Renal pelvis (tissue), 12 donors: ENCODE measurements around the gene TBC1D16. TPM values are rescaled to one million over a fixed set of nuclear protein-coding genes. Genes with fewer than 3 reads are reported as not detected.

Experiments used
- DNase-seq: peaks from one replicate; pipeline ENCODE4 v3.0.0-alpha.2; 2013
- long read RNA-seq, 16 experiments: transcript quantifications; one replicate each; lab custom pipeline, GENCODE V29; 2026
- polyA plus RNA-seq, 3 donors: library from polyadenylated mRNA; unstranded; fragments of 120-200 nt; gene quantifications; one replicate each; pipeline ENCODE4 v1.2.1, GENCODE V29; 2013; ENCODE audit not compliant: insufficient read length in 3 of 3

The TBC1D16 gene
- 10 to 100 TPM; 32.7 to 44.9 (median 36.6) TPM for polyA plus RNA-seq
- long read RNA-seq, donor 1, full-length matches to known transcripts, result 1 of 1 reads
- long read RNA-seq, donor 1, partial matches to known transcripts, result 0 of 1 reads
- long read RNA-seq, donor 1, other reads (novel, unspliced or antisense), result 0 of 1 reads
- long read RNA-seq, donor 2, full-length matches to known transcripts, result 1 of 1 reads
- long read RNA-seq, donor 2, partial matches to known transcripts, result 0 of 1 reads
- long read RNA-seq, donor 2, other reads (novel, unspliced or antisense), result 0 of 1 reads
- long read RNA-seq, donor 3, full-length matches to known transcripts, result 1 of 1 reads
- long read RNA-seq, donor 3, partial matches to known transcripts, result 0 of 1 reads
- long read RNA-seq, donor 3, other reads (novel, unspliced or antisense), result 0 of 1 reads
- long read RNA-seq, donor 4, full-length matches to known transcripts, result 1 of 1 reads
- long read RNA-seq, donor 4, partial matches to known transcripts, result 0 of 1 reads
- long read RNA-seq, donor 4, other reads (novel, unspliced or antisense), result 0 of 1 reads
- long read RNA-seq, donor 5, result 0 reads
- long read RNA-seq, donor 6, result 0 reads
- long read RNA-seq, donor 7, partial matches to known transcripts, result 5 of 5 reads
- long read RNA-seq, donor 7, other reads (novel, unspliced or antisense), result 0 of 5 reads
- long read RNA-seq, donor 8, full-length matches to known transcripts, result 2 of 2 reads
- long read RNA-seq, donor 8, partial matches to known transcripts, result 0 of 2 reads
- long read RNA-seq, donor 8, other reads (novel, unspliced or antisense), result 0 of 2 reads
- long read RNA-seq, donor 9, full-length matches to known transcripts, result 1 of 6 reads
- long read RNA-seq, donor 9, partial matches to known transcripts, result 5 of 6 reads
- long read RNA-seq, donor 9, other reads (novel, unspliced or antisense), result 0 of 6 reads
- long read RNA-seq, donor 10, result 0 reads
- long read RNA-seq, donor 11, result 0 reads
- long read RNA-seq, donor 12, full-length matches to known transcripts, result 1 of 1 reads
- long read RNA-seq, donor 12, partial matches to known transcripts, result 0 of 1 reads
- long read RNA-seq, donor 12, other reads (novel, unspliced or antisense), result 0 of 1 reads
- long read RNA-seq, donor 13, result 0 reads
- long read RNA-seq, donor 14, result 0 reads
- long read RNA-seq, donor 15, result 0 reads
- long read RNA-seq, donor 16, full-length matches to known transcripts, result 1 of 1 reads
- long read RNA-seq, donor 16, partial matches to known transcripts, result 0 of 1 reads
- long read RNA-seq, donor 16, other reads (novel, unspliced or antisense), result 0 of 1 reads

- no peak for DNase-seq
Measured at GRCh38 chr17:80035687-80035936, at the start of gene TBC1D16. Gene TBC1D16 (minus strand): TSS chr17:80035872. CDS start chr17:80013547, 22,325 bp downstream.

GRCh38 chr17:80084773-80085172, 49.1 kb upstream of the TBC1D16 start:
- no peak for DNase-seq

DNA sequence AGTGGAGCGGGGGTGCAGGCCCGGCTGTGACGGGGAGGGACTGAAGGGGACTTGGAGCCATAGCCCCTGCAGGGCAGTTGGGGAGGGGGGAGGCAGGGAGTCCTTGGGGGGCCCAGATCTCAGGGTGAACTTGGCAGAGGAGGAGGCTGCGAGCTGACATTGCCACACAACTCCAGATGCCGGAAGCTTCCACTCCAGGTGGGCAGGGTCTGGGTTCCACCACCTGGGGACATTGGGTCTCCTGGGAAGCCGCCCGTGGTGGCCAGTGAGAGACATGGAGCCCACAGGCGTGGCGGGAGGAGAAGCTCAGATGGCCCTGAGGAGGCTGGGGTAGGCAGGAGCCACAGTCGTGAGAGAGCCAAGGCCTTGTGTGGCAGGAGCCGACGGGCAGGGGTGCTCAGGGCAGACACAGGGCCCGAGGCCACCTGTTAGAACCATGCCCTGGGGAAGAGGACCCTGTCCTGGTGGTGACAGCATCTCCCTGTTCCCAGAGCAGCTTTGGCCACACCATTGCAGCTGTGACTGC, 47.5 kb upstream of the TBC1D16 start:
- no peak for DNase-seq

DNA sequence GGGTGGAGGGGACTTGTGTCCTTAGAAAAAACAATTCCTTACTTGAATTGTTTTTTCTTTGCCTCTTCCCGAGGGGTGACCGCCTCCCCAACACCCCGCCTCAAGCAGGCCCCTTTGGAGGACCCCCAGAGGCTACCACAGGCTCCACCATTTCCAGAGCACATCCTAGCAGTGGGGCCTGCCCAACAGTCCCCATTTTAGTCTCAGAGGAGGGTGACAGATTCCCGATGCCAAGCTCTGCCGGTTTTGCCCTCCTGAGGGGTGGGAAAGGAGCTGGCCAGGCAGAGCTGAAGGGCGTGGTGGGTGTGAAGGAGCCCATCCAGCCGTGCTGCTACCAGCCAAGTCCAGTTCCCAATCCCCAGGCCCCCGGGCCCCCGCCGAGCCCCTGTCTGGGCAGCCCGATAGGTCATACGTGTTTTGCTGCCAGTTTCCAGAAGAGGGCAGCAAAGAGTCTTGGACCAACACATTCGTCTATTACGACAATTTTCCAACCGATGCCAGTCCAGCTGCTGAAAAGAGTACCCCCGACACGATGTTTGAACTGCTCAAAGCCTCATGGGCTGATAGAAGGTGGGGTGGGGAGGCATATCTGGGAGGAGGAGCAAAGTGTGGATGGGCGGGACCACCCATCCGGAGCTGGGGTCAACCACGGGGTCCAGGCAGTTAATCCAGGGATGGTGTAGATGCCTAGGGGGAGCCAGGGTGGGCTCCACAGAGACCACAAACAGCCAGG, 46.9 kb upstream of the TBC1D16 start:
- DNase-seq, result peak; percentile 72

- no peak for DNase-seq
Measured at GRCh38 chr17:80081596-80081995, 45.9 kb upstream of the TBC1D16 start.

DNA sequence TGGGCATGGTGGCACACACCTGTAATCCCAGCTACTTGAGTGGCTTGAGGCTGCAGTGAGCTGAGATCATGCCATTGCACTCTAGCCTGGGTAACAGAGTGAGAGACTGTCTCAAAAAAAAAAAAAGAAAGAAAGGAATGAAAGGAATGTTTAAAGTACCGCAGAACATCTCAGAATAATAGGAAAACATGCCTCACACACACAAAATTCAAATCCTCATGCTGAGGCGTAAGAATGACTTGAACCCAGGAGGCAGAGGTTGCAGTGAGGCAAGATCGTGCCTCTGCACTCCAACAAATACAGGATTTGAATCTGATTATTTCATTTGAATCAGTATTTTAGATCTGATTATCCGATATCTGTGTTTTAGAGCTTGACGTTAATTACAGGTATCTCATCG, 44.4 kb upstream of the TBC1D16 start:
- DNase-seq, result no peak

DNA sequence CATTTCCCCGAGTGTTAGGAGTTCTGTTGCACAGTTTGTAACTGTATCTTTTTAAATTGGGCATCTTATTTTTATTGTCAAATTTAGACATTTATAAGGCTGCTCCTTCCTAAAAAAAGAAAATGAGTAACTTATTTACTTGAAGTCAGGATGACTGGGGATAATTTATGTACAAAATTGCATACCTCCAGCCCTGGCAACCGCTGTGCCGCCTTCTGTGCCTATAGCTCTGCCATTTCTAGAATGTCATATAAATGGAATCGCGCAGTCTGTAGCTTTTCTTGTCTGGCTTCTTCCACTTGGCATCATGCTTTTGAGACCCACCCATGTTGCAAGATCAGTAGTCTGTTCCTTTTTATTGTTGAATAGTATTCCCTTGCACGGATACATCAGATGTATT, 36.7 kb upstream of the TBC1D16 start:
- no peak for DNase-seq

GRCh38 chr17:80071116-80071841, 35.6 kb upstream of the TBC1D16 start:
- no peak for DNase-seq

DNA sequence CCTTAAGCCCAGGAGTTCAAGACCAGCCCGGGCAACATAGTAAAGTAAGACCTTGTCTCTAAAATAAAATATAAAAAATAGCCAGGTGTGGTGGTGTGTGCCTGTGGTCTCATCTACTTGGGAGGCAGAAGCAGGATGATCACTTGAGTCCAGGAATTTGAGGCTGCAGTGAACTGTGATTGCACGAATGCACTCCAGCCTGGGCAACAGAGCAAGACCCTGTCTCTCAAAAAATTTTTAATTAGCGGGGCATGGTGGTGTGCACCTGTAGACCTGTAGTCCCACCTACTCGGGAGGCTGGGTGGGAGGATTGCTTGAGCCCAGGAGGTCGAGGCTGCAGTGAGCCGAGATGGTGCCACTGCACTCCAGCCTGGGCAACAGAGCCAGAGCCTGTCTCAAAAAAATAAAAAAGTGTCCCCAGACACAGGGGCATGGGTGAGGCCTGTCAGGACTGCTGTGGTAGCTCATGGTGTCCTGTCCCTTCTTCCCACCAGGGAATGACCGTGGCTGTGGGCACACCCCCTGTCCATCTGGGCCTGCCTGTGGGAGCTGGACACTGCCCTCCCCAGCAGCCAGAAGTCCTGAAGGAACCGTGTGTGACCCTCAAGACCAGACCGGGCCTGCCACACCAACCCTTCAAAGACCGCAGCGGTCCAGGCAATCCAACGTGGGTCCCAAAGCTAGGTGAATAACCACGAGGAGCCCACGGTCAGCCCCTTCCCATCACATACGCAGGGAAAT, 34.9 kb upstream of the TBC1D16 start:
- no peak for DNase-seq

GRCh38 chr17:80068301-80069222, 32.9 kb upstream of the TBC1D16 start:
- peak; percentile 76 for DNase-seq

DNA sequence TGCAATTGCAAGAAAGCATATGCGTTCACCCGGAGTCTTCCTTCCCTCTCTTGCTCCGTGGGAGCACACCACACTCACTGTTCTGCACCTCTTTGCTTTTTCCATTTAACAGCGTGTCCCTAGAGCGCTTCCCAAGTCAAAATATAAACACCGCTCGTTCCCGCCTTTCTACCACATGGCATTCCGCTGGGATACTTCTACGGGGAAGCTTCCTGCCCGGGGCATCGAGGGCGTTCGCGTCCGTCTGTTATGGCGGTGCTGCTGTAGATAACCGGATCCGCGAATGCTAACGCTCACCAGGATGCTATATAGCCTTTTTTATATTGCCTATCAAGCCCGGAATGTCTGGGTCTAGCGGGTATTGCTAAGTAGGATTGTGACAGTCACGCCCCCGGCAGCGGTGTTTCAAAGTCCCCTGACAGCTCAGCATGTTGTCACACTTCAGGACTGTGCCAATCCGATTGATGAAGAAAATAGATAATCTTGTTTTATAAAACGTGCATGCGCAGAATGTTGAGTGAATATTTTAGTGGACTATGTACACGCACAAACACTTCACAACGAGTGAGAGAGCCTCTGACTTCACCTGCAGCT, 31.8 kb upstream of the TBC1D16 start:
- DNase-seq, result no peak

GRCh38 chr17:80065478-80066170, 30.0 kb upstream of the TBC1D16 start:
- no peak for DNase-seq

GRCh38 chr17:80064696-80065095, 29.0 kb upstream of the TBC1D16 start:
- no peak for DNase-seq

DNA sequence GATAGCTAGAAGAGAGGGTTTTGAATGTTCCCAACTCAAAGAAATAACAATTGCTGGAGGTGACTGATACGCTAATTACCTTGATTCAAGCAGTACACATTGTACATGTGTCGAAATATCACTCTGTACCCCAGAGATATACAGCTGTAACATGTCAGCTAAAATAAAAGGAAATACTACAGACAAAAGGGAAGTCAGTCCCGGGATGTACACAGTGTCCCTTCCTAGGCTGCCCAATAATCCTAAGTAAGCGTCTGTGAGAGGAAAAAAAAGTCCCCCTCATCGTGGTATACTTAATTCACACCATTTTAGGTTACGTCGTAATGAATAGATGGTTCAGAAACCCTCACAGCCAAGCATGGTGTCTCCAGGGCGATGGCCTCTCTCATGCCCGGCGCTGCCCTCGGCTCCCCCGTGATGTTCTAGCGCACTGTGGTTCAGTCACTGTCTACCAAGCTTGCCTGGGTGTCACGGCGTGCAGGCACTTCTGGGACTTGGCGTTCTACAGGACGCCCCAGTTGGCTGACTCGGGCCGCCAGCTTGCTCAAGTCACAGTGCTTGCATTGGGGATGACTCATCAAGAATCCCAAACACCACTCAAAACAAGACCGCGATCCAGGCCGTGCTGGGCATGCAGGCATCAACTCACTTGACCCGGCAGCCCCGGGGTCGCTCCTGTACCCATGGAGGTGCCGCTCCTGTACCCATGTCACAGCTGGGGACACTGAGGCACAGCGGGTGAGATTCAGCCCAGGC, 28.3 kb upstream of the TBC1D16 start:
- no peak for DNase-seq

GRCh38 chr17:80061421-80061820, 25.7 kb upstream of the TBC1D16 start:
- DNase-seq, result no peak

DNA sequence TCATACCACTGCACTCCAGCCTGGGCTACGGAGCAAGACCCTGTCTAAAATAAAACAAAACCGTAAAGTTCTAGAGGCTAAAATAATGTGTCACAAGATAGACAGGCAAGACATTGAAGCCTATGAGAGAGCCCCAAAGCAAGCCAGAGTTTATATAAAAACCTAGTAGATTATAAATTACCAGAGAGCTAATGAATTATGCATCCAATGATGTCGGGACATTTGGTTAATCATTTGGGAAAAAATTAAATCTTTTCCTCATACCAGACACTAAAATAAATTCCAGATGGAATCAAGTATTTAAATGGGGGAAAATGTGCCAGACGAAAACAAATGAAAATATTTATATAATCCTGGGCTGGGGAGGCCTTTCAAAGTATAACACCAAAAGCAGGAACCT, 25.0 kb upstream of the TBC1D16 start:
- DNase-seq, result no peak
